Measurements from ENCODE around the gene IFNK. TPM values are rescaled to one million over a fixed set of nuclear protein-coding genes. Genes with fewer than 3 reads are reported as not detected.

IFNK gene
- total RNA-seq, 1 experiment from 2014 or later, result not detected

- H3K4me1 ChIP-seq (ENCODE audit: control insufficient read depth in 1 of 2, insufficient read depth in 2 of 2, low read length in 2 of 2), result no peaks in the 10 kb centered on the region
- no peak overlapping the region for H3K27ac ChIP-seq (ENCODE audit: low read depth, low read length)
- H3K36me3 ChIP-seq (ENCODE audit: control insufficient read depth in 1 of 2, insufficient read depth in 2 of 2, low read length in 2 of 2), result no peaks in the 10 kb centered on the region
- ChIA-PET CTCF (interaction anchor here (3.2 kb wide), 1 partner anchor 216 kb away, joined by 18 read pairs; no protein-coding TSS in a partner anchor), POLR2A (no interaction called here), RAD21 (ENCODE audit: low non-redundant PET in 1 of 2, low total read pairs in 2 of 2, uncharacterized antibody in 2 of 2, unreplicated experiment in 2 of 2) (no interaction called here)
- no peak overlapping the region for H3K4me2 ChIP-seq (ENCODE audit: low read length)
- DNase-seq (ENCODE audit: low read depth, low spot score) (no peak), ATAC-seq (no peak)
- H2AFZ ChIP-seq (ENCODE audit: low read depth, low read length, poor library complexity, severe bottlenecking), result no peak overlapping the region
- H4K20me1 ChIP-seq (ENCODE audit: insufficient read depth), result no peaks in the 10 kb centered on the region
- no TSS peak for BruUV-seq (replicated peaks)
- no peaks in the 10 kb centered on the region for H3K9me3 ChIP-seq (ENCODE audit: control insufficient read depth in 1 of 2, insufficient read depth in 1 of 2, low read depth in 1 of 2, low read length in 2 of 2)
- TF ChIP-seq SRF (IDR thresholded peaks at IDR 0.05; ENCODE audit: low read depth) (no peak), JUND (IDR thresholded peaks at IDR 0.05) (no peak), REST (IDR thresholded peaks at IDR 0.05; ENCODE audit: low read depth) (no peak), YY1 (IDR thresholded peaks at IDR 0.05; ENCODE audit: extremely low read depth, insufficient replicate concordance, low read depth, low read length) (no peak)
- intact Hi-C loops (cut with micrococcal nuclease), result no loop called here
- no peaks in the 10 kb centered on the region for H3K9me2 ChIP-seq (ENCODE audit: insufficient read depth)
- no peaks in the 10 kb centered on the region for H3K79me2 ChIP-seq (ENCODE audit: insufficient read depth, low read length)
- no peak overlapping the region for H3K4me3 ChIP-seq (replicated peaks in 1 of 2; ENCODE audit: low read depth in 1 of 2, low read length in 2 of 2)
- no peak overlapping the region for H3K9ac ChIP-seq (ENCODE audit: low read length)
- no peaks in the 10 kb centered on the region for H3K27me3 ChIP-seq (ENCODE audit: insufficient read depth, low read length)
Observed at GRCh38 chr9:27549196-27549755, 25.2 kb downstream of the IFNK start.

DNA sequence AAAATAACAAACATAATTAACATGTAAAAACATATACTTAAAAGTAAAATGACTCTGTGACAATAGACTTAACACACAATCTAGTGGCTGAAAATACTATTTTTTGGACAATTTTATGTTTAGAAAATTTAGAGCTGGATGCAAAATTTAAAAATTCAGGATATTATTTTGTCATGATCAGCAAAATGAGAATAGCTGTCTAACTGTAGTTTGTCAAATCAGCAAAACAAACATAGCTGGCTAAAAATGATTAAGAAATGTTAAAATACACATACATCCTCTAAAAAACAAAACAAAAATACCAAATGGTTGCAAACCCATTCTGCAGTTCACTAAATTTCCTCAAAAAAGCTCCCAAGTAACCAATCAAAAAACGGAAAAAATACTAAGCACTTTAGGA, 30.6 kb downstream of the IFNK start:
- Histone ChIP-seq H3K27me3 (ENCODE audit: insufficient read depth, low read length) (no peaks in the 10 kb centered on the region), H3K4me3 (replicated peaks in 1 of 2; ENCODE audit: low read depth in 1 of 2, low read length in 2 of 2) (no peak overlapping the region), H4K20me1 (ENCODE audit: insufficient read depth) (no peaks in the 10 kb centered on the region; the same call in 1 of the 2 replicates), H3K27ac (ENCODE audit: low read depth, low read length) (no peak overlapping the region), H3K9ac (ENCODE audit: low read length) (no peak overlapping the region), H3K36me3 (ENCODE audit: control insufficient read depth in 1 of 2, insufficient read depth in 2 of 2, low read length in 2 of 2) (0 out of 4 replicates have a peak, but pooled peaks cover 0 to 2% of the 10 kb centered on the region in 2 experiments), H3K79me2 (ENCODE audit: insufficient read depth, low read length) (no peaks in the 10 kb centered on the region), H3K9me3 (ENCODE audit: control insufficient read depth in 1 of 2, insufficient read depth in 1 of 2, low read depth in 1 of 2, low read length in 2 of 2) (no peaks in the 10 kb centered on the region), H2AFZ (ENCODE audit: low read depth, low read length, poor library complexity, severe bottlenecking) (no peak overlapping the region), H3K9me2 (ENCODE audit: insufficient read depth) (no peaks in the 10 kb centered on the region), H3K4me2 (ENCODE audit: low read length) (no peak overlapping the region), H3K4me1 (ENCODE audit: control insufficient read depth in 1 of 2, insufficient read depth in 2 of 2, low read length in 2 of 2) (no peaks in the 10 kb centered on the region)
- CTCF ChIA-PET, result interaction anchor here (1.0 kb wide), 1 partner anchor 221 kb away, joined by 5 read pairs; no protein-coding TSS in a partner anchor
- ATAC-seq (no peak), DNase-seq (ENCODE audit: low read depth, low spot score) (no peak)
- RAD21 ChIA-PET (ENCODE audit: low non-redundant PET in 1 of 2, low total read pairs in 2 of 2, uncharacterized antibody in 2 of 2, unreplicated experiment in 2 of 2), result no interaction called here
- POLR2A ChIA-PET, result no interaction called here
- intact Hi-C loops (cut with micrococcal nuclease), result no loop called here
- no peak for TF ChIP-seq TCF7L2 (IDR thresholded peaks at IDR 0.05; ENCODE audit: borderline replicate concordance, extremely low read depth, insufficient read depth, insufficient read length)
- no TSS peak for BruUV-seq (replicated peaks)
